HepG2 (cell line): ENCODE results near the gene UCP2. TPM values are rescaled to one million over a fixed set of nuclear protein-coding genes. Genes with fewer than 3 reads are reported as not detected.

ENCODE experiments used
- CEBPG ChIP-seq: IDR thresholded peaks from 2 replicates; pipeline ENCODE4 v1.6.1; 2016
- DMAP1 ChIP-seq: IDR thresholded peaks from 2 replicates; pipeline ENCODE4 v1.6.1; 2016
- FOXA1 ChIP-seq, 2 experiments: fragments of 450-650 bp in 1 of 2; sonication (generic) in 1 of 2; formaldehyde crosslinking in 1 of 2; IDR thresholded peaks; 2 replicates each; pipeline versions ENCODE4 v1.4.0 to v1.6.1; 2016 to 2020; ENCODE audit warnings: missing genetic modification reagents in 1 of 2
- FOXA3 ChIP-seq: IDR thresholded peaks from 2 replicates; pipeline ENCODE4 v1.6.1; 2016; ENCODE audit warnings: missing genetic modification reagents, missing compliant biosample characterization
- SAFB2 ChIP-seq: sonication (generic); formaldehyde crosslinking; IDR thresholded peaks from 2 replicates; pipeline ENCODE4 v1.5.1; 2020; ENCODE audit warnings: missing genetic modification reagents, low read depth, mild to moderate bottlenecking, borderline replicate concordance
- ZNF383 ChIP-seq: sonication (generic); formaldehyde crosslinking; IDR thresholded peaks from 2 replicates; pipeline ENCODE4 v1.4.0; 2020; ENCODE audit warnings: missing genetic modification reagents, mild to moderate bottlenecking, borderline replicate concordance
- ZNF841 ChIP-seq: sonication (generic); formaldehyde crosslinking; IDR thresholded peaks from 2 replicates; pipeline ENCODE4 v1.8.1; 2023; ENCODE audit warnings: missing genetic modification reagents, borderline replicate concordance
- polyA plus RNA-seq, 8 experiments: library from polyadenylated mRNA; depleted of rRNA in 3 of 8; stranded (reverse) in 7 of 8; unstranded in 1 of 8; fragments of >200 nt; fragmentation: Illumina TruSeq in 4 of 8; extraction: Trizol in 4 of 8; gene quantifications; 2 replicates each; pipeline versions ENCODE4 v1.2.1 to v1.2.3, GENCODE V29; 2011 to 2016; ENCODE audit warnings: low read depth in 4 of 8, missing spikeins in 1 of 8, mixed read lengths in 1 of 8; ENCODE audit not compliant: insufficient read depth in 1 of 8
- total RNA-seq, 5 experiments: library from RNA; depleted of rRNA; stranded (reverse); fragments of >200 nt; fragmentation: Illumina TruSeq; extraction: Trizol; gene quantifications; 2 replicates each; pipeline ENCODE4 v1.2.3, GENCODE V29; 2016; ENCODE audit warnings: low read depth in 1 of 5
- TF ChIP-seq, protein P1 (sequence below): sonication (generic); formaldehyde crosslinking; IDR thresholded peaks from 2 replicates; pipeline ENCODE4 v1.4.0; 2020; ENCODE audit warnings: missing genetic modification reagents, borderline replicate concordance
- TF ChIP-seq, protein P2 (sequence below): IDR thresholded peaks from 2 replicates; pipeline ENCODE4 v1.6.1; 2016; ENCODE audit warnings: mild to moderate bottlenecking, missing biosample characterization, missing genetic modification reagents
- TF ChIP-seq, protein P3 (sequence below): IDR thresholded peaks from 2 replicates; pipeline ENCODE4 v1.4.0; 2020; ENCODE audit warnings: mild to moderate bottlenecking, missing genetic modification reagents

UCP2 gene
- total and polyA plus RNA-seq, 2 of the 13 experiments (the other 11 are each of a cell fraction or from before 2014, with no cell fraction given) = 2.7 to 3.2 TPM

DNA sequence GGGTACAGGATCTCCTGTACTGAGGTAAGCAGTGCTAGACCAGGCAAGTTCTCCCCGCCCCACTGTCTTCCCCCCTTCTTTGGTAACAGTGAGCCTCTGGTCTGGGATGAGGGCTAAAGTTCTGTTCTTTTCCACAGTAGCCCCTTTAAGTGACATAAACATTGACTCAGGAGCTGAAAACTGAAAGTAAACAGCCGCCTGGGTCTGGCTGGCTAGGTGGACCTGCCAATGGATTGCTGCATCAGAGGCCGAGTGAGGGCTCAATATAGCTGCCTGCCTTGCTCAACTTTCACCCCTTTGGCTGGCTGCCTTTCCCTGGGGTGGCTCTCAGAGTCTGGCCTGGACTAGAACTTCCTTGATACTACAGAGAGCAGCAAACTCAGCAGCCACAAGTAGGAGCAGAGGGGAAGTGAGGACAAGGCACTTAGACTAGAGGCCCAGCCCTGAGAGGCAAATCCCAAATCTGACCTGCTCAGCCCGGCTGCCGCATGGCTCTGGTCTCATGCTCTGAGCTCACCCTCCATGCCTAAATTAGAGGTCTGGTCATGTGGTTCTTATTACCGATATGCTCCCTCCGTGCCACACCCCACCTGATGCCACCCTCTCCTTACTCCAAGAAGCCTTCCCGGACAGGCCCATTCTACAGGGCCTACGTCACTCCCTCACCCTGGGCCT is 35.8 kb upstream of the UCP2 start (continued):
- TF ChIP-seq, protein P1, sequence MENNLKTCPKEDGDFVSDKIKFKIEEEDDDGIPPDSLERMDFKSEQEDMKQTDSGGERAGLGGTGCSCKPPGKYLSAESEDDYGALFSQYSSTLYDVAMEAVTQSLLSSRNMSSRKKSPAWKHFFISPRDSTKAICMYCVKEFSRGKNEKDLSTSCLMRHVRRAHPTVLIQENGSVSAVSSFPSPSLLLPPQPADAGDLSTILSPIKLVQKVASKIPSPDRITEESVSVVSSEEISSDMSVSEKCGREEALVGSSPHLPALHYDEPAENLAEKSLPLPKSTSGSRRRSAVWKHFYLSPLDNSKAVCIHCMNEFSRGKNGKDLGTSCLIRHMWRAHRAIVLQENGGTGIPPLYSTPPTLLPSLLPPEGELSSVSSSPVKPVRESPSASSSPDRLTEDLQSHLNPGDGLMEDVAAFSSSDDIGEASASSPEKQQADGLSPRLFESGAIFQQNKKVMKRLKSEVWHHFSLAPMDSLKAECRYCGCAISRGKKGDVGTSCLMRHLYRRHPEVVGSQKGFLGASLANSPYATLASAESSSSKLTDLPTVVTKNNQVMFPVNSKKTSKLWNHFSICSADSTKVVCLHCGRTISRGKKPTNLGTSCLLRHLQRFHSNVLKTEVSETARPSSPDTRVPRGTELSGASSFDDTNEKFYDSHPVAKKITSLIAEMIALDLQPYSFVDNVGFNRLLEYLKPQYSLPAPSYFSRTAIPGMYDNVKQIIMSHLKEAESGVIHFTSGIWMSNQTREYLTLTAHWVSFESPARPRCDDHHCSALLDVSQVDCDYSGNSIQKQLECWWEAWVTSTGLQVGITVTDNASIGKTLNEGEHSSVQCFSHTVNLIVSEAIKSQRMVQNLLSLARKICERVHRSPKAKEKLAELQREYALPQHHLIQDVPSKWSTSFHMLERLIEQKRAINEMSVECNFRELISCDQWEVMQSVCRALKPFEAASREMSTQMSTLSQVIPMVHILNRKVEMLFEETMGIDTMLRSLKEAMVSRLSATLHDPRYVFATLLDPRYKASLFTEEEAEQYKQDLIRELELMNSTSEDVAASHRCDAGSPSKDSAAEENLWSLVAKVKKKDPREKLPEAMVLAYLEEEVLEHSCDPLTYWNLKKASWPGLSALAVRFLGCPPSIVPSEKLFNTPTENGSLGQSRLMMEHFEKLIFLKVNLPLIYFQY (CRISPR knock-in tag) = 0 out of 2 replicates have a peak, but pooled peaks have one; percentile 72
- peak; percentile 96 for TF ChIP-seq FOXA3 (CRISPR knock-in tag)
- TF ChIP-seq FOXA1 (IDR thresholded peaks at IDR 0.05) = 0 out of 2 replicates have a peak, but pooled peaks have one; percentile 11
- TF ChIP-seq FOXA1 (CRISPR knock-in tag; IDR thresholded peaks at IDR 0.05) = peak; percentile 88
- TF ChIP-seq ZNF841 (CRISPR knock-in tag) = no peak
- TF ChIP-seq, protein P2, sequence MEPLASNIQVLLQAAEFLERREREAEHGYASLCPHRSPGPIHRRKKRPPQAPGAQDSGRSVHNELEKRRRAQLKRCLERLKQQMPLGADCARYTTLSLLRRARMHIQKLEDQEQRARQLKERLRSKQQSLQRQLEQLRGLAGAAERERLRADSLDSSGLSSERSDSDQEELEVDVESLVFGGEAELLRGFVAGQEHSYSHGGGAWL (CRISPR knock-in tag) = no peak
- peak; percentile 79 for TF ChIP-seq CEBPG (CRISPR knock-in tag)
- TF ChIP-seq ZNF383 (CRISPR knock-in tag) = no peak
- TF ChIP-seq DMAP1 (CRISPR knock-in tag) = 0 out of 2 replicates have a peak, but pooled peaks have one; percentile 17
- TF ChIP-seq, protein P3, sequence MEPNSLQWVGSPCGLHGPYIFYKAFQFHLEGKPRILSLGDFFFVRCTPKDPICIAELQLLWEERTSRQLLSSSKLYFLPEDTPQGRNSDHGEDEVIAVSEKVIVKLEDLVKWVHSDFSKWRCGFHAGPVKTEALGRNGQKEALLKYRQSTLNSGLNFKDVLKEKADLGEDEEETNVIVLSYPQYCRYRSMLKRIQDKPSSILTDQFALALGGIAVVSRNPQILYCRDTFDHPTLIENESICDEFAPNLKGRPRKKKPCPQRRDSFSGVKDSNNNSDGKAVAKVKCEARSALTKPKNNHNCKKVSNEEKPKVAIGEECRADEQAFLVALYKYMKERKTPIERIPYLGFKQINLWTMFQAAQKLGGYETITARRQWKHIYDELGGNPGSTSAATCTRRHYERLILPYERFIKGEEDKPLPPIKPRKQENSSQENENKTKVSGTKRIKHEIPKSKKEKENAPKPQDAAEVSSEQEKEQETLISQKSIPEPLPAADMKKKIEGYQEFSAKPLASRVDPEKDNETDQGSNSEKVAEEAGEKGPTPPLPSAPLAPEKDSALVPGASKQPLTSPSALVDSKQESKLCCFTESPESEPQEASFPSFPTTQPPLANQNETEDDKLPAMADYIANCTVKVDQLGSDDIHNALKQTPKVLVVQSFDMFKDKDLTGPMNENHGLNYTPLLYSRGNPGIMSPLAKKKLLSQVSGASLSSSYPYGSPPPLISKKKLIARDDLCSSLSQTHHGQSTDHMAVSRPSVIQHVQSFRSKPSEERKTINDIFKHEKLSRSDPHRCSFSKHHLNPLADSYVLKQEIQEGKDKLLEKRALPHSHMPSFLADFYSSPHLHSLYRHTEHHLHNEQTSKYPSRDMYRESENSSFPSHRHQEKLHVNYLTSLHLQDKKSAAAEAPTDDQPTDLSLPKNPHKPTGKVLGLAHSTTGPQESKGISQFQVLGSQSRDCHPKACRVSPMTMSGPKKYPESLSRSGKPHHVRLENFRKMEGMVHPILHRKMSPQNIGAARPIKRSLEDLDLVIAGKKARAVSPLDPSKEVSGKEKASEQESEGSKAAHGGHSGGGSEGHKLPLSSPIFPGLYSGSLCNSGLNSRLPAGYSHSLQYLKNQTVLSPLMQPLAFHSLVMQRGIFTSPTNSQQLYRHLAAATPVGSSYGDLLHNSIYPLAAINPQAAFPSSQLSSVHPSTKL (CRISPR knock-in tag) = peak; percentile 72
- no peak; the same call in 1 of the 2 replicates for TF ChIP-seq SAFB2 (CRISPR knock-in tag)
